HG02973 (cell line): Measurements from ENCODE around the gene CAMTA1.
"Not testable (repeated sequence)": the region's sequence is repeated elsewhere in the genome, so short reads cannot be mapped to it uniquely, and the experiment has no call there.

Experiments
- ATAC-seq: cut with Tn5 transposase; IDR thresholded peaks from one replicate; pipeline ENCODE4 v1.9.1; 2021; ENCODE audit warnings: moderate library complexity; ENCODE audit not compliant: unreplicated experiment

CAMTA1 gene

DNA sequence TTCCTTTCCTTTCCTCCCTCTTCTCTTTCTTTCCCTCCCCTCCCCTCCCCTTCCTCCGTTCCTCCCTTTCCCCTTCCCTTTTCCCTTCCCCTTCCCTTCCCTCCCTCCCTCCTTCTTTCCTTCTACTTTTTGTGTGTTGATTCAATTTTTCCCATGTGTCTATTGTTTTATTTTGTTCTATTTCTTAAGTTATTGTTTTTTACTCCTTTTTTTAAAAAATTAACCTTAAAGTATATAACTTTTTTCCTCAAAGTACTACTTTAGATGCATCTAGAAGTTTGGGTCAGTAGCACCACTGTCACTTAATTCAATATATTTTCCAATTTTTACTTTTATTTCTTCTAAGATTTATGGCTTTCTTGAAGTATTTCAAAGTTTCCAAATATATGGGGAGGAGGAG is 537.7 kb downstream of the CAMTA1 start:
- ATAC-seq: no peak

DNA sequence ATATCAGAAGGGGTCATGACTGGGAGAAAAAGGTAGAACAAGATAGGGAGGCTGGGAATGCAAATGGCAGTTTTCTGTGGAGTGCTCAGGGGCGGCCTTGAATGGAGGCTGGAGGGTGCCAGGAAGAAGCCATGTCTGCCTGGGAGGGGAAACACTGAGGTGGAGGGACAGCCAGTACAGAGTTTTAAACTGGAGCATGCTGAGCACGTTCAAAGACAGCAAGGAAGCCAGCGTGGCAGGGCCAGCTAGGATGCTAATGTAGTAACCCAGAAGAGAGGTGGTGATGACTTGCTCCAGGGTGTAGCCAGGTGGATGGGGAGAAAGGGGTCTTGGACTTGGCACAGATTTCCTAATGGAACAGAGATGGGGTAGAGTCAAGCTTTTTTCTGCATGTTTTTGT is 540.0 kb downstream of the CAMTA1 start:
- no peak for ATAC-seq

DNA sequence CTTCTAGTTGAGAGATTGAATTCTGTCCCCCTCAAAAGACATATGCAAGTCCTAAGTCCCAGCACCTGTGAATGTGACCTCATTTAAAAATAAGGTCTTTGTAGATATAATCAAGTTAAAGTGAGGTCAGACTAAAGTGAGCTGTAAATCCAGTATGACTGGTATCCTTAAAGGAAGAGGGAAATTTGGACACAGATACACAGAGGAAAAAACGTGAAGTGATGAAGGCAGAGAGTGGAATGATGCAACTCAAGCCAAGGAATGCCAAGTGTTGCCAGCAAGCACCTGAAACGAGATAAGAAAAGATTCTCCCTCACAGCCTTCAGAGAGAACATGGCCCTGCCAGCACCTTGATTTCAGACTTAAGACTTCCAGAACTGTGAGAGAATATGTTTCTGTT is 541.1 kb downstream of the CAMTA1 start:
- ATAC-seq: no peak

DNA sequence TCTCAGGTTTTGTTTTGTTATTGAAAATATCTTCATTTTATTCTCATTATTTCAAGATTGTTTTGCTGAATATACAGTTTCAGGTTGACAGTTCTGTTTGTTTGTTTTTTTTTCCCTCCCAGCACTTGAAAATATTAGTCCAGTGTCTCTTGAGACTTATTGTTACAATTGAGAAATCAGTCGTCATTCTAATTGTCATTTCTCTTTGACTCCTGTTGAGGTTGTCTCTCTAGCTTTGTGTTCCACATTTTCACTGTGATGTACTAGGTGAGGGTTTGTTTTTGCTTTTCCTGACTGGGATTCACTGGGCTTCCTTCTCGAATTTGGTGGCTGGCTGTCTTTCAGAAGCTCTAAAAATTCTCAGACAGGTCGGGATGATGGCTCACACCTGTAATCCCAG is 542.6 kb downstream of the CAMTA1 start:
- ATAC-seq: no peak

DNA sequence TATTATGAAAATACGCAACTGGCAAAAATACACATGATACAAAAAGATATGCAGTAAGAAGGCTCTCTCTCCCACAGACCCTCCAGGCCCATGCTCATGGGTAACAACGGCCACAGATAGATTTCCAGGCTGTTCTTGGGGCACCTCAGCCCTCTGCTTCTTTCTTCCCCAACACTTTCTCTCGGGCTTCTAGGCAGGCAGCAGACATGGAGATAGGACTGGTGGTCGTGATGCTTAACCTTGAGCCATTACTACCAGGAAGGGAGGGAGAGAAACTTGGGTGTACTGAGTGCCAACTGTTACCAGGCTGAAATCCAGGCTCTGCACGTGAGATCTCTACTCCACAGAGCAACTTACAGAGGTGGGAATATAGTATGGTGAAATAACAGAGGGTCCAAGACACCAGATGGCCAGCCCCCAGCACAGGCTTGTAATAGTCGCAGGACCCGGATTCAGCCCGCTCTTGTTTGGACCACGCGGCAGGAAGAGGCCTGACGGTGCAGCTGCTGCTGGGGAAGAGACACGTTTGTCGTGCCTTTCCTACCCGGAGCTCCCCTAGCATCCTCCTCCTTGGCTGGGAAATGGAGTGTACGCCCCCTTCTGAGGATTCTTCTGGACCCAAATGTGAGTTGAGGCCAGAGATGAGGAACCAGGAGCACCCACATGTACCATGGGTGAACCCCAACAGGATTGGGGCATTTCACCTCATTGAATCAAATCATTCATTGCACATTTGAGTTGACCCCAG is 544.8 kb downstream of the CAMTA1 start:
- ATAC-seq: no peak

DNA sequence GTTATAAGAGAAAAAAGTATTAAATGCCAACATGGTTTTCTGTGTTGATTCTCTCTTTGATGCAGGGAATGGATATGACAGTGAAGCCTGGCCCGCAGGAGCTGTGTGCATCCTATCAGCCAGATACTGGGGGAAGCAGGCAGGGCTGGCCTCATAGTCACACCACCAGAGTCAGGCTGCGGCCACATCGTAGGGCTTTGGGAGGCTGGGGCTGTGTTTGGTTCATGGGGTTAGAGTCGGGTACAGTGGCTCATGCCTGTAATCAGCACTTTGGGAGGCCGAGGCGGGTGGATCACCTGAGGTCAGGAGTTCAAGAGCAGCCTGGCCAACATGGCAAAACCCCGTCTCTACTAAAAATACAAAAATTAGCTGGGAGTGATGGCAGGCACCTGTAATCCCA is 545.5 kb downstream of the CAMTA1 start:
- not testable (repeated sequence) for ATAC-seq

DNA sequence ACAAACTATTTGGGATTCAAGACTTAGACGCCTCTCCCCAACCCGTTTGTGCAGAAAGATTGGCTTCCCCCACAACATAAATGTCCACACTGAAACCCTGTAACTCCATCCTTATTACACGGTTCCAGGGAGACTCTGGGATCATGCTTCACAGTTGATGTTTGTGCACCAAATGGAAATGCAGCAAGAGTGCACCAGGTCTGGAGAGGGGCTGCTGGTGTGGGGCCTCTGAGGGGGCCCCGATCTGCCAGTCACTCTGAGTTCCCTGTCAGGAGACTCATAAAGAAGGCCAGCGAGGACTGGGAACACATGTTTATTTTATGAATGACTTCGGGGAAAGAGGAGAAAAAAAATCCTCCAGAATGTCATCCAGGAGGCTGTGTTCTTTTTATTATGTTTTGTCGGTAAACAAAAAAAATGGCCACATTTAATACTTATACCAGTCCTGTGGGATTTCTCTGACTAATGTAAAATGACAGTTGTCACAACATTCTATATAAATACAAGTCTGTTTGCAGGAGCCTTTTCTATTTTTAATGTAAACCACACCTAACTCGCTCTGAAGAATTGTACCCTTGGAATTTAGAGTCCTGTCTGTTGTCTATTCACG is 546.8 kb downstream of the CAMTA1 start:
- no peak for ATAC-seq

DNA sequence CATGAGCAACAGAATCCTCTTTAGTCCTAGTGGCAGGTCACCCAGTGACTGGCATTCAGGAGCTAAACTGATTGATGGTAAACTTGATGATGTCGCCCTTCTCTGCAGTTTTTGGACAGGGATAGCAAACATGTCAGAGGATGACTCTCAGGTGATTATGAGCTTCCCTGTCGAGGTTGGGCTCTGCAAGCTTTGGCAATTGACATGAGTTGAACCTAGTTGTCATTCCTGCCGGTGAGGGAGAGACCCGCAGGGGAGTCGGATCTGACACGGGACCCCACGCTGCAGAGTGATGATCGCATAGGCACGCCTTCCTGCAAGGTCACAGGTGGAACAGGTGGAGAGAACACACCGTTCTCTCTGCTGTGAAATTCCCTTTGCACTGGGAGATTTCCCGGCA is 547.8 kb downstream of the CAMTA1 start:
- ATAC-seq: no peak

DNA sequence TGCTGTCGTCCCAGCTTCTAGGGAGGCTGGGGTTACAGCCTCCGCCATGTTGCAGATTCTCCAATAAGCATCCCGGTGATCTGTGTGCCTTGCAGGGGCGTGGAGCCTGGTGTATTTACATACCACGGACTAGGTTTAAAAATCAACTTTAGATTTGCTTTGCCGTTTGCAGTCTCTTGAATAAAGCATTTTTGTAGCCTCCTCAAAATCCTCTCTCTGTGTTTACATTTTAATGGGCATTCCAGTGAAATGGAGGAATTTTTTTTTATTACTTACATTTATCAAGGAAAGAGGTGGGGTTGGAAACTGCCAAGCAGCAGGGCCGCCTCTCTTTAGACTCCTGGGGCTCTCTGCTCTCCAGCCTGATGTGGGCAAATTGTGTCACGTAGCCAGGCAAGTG is 548.4 kb downstream of the CAMTA1 start:
- no peak for ATAC-seq

DNA sequence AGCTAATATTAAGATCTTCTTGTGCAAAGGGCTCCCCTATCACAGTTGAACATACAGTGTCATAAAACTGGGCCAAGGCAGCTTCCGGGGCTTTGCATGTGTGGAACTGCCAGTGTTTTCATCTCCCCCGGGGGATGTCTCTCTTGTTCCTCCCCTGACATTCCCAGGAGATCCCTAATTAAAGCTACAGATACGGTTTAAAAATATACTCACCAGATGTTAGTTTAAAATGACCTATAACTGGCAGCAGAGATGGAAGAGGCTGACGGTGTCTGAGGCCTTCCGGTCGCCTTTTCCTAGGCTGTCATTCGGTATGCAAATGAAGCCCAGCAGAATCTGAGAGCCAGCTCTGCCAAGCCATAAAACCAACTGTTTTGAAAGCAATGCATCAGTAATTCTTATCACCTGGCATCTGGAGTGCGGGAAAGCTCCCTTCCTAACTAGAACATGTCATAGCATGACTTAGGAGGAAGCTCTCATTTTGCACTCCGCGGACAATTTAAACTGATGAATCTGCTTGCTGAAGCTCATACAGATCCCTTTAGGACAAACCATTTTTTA is 549.3 kb downstream of the CAMTA1 start:
- ATAC-seq: no peak

DNA sequence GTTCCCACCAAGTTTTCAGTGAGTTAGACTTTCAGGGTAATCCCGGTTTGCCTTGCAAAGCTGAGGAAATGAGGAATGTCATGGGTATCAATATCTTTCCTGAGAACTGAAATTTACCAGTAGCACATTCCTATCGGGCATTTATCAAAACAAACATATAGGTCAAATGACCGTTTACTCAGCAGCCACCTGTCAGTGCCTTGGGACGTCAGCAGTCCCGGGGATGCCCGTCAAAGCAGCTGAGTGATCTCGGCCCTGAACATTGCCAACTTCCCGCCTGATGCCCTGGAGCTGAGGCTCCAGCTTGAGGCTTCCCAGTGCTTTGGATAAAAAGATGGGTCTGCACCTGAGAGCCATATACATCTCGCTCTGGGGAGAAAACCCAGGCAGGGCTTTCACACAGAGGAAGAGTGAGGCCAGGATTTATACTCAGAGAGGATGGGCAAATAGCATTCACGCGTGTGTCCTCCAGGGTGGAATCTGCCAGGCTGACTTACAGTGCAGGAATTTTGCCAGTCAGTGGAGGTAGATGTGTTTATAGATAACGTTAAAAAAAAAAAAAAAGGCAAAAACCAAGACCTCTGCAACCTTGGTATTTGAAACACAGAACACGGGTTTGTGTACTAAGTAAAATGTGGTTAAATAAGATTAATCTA is 550.1 kb downstream of the CAMTA1 start:
- no peak for ATAC-seq

DNA sequence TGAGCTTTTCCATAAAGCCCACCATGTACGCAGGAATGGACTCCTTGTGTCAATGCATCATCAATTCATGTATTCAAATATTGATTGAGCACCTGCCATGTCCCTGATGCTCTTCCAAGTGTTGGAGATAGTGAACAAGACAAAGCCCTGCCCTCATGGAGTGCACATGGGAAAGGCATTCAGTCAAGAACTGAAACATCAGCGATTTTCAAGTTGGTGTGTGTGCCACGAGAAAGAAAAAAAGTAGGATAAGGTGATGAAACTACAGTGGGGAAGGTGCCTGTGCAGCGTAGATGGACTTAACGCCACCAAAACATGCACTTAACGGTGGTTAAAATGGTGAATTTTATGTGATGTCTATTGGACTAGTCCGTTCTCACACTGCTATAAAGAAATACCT is 553.2 kb downstream of the CAMTA1 start:
- no peak for ATAC-seq

DNA sequence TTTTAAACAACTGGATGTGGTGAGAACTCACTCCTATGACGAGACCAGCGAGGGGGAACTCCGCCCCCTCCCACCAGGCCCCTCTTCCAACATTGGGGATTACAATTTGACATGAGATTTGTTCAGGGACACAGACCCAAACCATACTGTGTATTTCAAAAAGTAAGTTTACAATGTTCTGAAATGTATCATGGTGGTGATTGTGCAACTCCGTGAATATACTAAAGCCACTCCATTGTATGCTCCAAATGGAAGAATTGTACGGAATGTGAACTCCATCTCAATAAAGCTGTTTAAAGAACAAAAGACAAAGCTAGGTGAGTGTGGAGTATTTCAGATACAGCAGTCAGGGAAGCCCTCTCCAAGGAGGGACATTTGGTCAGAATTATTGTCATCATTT is 553.8 kb downstream of the CAMTA1 start:
- ATAC-seq: no peak

DNA sequence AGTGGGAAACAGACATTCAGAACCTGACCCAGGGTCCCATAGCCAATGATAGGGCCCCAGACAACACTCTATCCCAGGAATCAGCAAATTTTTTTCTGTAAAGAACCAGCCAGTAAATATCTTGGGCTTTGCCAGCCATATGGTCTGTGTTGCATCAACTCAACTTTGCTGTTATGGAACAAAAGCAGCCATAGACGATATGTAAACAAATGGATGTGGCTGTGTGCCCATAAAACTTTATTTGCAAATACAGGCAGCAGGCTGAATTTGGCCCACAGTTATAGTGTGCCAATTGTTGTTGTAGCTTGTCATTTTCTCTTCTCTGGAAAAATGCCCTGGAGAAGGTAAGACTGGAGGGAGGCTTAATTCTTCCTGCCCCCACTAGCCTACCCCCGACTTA is 554.7 kb downstream of the CAMTA1 start:
- ATAC-seq: no peak

DNA sequence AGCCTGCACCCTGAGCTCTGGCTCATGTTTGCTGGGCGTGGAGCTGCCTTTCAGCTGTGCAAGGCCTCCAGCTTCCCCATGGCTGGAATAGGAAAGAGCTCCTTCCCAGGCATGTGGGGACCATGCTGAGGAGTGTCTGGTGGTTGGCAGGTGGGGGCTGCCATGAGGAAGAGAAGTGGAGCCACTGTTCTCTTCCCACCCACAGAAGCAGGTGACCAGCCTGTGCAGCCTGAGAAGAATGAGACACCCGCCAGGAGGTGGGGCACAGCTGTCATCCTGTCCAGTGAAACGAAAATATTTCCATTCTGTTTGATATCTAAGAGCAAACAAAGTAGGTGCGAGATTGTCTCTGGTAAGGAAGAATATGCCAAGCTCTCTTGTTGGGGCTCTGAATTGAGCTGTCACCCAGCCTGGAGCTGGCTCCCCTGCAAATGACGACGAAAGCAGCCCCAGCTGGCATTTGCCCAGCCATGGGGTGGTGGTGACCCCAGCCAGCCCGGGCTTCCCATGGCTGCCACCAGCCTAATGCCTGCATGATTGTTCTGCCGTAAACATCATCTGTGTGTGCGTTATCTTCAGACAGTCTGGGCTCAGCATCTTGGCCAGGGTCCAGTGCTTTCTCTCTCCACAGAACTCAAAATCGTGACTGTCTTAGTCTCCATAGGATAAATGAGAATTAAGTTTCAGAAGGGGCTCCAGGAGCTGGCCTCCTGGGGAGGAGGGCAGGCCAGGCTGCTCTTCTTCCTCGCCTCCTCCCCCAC is 556.1 kb downstream of the CAMTA1 start:
- ATAC-seq: no peak

DNA sequence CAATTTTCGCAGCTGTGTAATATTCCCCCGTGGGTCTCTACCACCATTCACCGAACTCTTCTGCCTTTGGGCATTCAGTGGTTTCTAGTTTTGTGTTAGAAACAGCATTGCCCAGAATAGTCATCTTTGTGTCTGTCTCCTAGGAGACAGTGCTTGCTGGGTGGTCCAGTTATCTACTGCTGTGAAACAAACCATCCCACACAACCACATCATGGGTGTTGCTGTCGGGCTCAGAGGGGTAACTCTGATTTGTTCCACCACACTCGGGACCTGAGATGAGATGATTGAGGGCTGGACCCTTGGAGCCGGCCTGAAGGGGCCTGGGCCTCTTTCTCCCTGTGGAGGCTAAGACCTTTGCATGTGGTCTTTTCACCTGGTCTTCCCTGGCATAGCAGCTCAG is 558.6 kb downstream of the CAMTA1 start:
- no peak for ATAC-seq

DNA sequence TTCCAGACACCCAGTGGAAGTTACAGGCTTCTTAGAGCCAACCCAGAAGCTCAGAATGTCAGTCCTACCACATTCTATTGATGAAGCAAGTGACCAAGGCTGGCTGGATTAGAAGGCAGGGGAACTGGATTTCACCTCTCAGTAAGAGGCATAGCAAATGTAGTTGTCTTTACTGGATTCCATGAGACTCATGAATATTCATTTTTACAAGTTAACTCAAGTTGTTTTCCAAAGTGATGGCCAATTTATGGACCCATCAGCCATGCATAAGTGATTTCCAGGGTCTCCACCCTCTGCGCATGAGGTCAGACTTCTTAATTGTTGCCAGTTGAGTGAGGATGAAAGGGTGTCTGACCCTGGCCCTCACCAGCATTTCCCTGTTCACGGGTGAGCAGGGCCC is 559.0 kb downstream of the CAMTA1 start:
- no peak for ATAC-seq

DNA sequence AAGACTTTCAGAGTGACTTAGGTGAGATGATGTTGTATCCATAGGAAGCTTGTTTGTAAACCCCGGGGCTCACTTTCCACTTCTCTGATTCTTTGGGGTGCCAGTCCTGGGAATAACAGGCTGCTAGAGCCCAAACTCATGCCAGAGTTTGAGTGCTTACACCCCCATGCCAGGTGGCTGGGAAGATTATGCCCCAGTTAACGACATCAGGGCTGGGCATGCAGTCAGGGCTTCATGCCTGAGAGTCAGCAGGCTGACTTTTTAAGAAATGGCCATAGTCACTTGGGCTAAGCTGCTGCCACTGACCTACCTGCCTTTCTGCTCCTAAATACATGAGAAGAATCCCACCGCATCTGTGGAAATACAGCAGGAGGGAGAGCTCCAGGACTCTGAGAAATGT is 560.3 kb downstream of the CAMTA1 start:
- no peak for ATAC-seq

DNA sequence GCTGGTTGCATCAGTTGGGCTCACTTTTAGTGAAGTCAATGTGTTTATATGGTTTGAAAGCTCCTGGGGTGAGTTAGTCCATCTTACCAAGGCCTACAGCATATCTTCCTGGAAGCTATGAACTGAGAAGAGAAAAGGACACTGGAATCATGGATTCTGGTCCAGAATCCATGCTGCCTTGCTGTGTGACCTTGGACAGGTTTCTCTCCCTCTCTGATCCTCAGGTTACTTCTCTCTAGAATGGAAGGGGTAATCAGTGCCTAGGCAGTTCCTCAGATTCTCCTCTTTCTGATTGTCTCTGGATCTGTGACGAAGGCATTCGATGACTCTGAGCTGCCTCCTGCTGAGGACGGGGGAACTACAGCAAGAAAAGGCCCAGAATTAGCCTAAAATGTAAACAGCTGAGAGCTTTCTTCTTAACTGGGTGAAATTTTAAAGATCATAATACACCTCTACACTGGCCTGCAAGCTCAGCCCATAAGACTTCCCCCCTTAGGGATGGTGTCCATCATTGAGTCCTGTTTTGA is 560.9 kb downstream of the CAMTA1 start:
- no peak for ATAC-seq

DNA sequence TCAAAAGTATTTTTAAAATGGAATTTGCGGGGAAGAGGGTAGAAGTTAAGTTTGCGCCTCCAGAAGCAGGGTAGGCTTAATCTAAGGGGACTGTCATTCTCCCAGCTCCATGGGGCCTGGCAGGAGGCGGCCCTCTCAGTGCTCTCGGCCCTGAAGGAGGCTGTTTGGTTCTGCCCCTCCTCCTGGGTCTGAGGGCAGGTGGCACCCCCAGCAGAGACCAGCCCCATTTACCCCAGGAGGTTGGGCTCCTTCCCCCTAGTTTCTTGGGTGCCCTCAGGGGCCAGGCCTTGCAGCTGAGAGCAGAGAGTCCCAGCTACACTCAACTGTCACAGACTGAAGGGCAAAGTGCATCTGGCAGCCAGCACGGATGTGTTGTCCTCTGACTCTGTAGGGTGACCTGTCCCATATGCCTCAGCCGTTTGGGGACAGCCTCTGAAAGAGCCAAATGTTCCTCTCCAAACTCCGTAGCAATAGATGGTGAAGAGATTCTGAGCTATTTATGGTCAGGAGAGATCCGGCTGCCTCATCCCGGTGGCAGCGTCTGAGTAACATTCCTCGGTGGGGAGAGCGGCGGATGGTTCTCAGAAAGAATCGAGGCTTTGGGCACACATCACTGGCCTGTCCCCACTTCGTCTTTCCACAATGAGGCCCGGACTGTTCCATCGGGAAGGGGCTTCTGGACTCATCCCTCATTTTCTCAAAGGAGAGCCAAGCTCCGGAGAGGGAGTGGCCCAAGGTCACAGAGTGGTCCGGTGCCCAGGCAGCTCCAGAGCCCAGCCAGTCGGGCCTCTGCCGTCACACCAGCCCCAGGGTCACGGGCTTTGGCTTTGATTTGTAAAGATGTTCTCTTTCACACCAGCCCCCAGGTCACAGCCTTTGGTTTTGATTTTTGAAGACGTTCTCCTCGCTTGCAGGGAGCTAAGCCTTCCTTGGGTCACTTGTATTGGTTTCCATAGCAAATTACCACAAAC is 561.6 kb downstream of the CAMTA1 start:
- ATAC-seq: no peak
